Measurements from ENCODE around the gene RNPS1.

Gene RNPS1

DNA sequence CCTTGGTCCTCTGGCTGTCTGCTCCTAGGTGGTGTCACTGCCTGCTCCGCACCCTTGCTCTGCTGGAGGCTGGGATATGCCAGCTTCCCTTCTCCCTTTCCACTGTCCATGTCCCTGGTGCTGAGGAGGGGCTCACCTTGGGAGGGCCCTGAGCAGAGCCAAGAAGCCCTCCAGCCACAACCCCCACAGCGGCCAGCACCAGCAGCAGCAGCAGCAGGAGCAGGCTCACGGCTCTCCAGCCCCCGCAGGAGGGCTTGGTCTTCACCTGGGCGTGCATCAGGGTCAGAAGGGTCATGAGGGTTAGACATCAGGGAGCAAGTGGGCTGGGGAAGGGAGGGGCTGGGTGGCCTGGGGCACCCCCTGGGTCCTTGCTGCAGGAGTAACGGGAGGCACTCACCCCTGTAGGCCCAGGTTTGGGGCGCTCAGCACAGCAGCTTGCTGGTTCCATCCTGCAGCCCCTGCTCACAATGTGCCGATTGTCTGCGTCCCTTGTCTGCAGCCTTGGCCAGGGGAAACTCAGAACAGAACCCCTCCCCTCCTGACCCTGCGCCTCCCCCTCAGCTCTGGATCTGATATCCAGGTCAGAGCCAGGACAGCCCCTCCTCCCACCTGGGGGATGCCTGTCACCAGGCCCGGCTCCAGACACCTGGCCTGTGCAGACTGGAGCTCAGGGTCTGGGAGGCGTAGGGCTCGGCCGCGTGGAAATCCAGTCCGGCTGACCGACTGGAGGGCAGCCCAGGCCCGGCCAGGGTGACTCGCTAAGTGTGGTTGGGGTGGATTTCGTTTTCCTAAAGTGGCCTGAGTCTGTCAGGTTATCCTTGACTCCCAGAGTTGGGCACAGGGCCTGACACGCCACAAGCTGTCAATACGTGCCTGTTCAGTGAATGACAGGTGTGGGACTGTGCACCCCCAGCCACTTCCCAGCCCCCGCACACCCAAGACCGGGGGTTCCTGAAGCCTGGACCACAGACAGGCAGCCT is 57.2 kb downstream of the RNPS1 start, which contains the start of gene BRICD5:
TSS of gene BRICD5 (minus strand) at position 478 of the 980 bp plus-strand sequence. CDS start at position 448, 30 bp downstream.
- DNase-seq: no peak

DNA sequence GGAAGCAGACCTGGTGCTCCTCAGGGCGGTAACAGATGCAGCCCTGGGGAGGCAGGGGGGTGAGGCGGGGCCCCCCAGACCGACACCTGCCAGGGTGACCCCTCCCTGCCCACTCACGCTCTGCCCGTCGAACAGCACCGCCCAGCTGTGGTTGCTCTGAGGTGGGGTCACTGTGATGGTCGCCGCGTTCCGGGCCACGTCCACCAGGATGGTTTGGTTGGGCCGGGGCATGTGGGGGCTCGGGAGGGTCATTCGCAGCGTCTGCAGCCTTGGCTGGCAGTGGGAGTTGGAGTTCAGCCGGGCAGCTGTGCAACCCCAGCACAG is 58.0 kb downstream of the RNPS1 start:
- DNase-seq: no peak

DNA sequence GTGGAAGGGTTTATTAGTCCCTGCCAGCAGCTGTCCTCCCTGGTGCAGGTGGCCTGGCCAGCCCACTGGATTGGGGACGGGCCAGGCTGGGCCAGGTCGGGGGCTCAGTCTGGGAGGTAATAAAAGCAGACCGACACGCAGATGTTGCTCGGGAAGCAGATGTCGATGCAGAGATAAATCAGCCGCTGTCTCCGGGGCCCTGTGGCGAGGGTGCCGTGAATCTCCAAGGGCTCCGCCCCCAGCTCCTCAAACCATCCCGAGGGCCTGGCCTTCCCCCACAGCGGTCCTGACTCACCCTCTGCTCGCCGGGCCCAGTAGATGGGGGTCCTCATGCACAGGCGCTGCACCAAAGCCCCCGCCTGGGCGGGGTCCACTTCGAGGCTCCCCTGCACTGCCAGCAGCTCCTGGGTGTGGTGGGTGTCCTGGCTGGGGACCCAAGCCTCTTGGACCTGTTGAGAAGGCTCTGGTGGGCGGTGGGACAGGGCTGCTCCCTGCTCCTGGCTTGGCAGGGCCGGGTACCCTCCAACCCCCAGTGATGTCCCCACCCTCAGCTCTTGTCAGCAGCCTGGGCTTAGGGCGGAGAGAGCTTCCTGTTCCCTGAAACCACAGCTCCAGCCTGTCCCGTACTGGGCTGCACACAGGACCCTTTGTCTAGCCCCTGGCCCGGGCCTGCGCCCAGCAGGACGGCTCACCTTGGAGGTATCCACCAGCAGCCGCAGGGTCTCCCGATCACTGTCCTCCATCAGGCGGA is 58.5 kb downstream of the RNPS1 start:
- no peak for DNase-seq

DNA sequence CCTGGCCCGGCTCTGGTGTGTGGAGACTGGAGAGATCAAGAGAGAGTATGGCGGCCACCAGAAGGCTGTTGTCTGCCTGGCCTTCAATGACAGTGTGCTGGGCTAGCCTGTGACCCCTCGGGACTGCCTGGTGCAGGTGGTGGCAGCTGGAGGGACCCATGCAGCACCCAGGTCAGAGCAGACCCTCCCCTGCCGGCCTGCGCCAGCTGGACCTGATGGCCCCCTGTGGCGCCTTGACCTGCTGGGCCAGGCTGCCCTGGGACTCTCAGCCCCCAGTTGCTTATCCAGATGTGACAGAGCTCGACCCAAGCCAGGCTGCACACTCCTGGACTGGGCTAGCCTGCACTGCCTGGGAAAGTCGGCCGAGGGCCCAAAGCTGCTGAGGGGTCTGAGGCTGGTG is 59.2 kb downstream of the RNPS1 start:
- no peak for DNase-seq

DNA sequence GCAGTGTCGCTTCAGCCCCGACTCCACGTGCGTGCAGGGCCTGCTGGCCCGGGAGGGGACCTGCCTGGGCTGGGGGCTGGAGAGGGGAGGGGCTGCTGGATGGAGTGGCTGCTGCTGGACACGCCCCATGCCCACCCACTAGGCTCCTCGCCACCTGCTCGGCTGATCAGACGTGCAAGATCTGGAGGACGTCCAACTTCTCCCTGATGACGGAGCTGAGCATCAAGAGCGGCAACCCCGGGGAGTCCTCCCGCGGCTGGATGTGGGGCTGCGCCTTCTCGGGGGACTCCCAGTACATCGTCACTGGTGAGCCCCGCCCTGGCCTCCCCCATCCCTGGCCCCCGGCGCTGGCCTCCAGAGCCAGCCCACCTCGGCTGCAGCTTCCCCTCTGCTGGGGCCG is 59.6 kb downstream of the RNPS1 start:
- DNase-seq: no peak

DNA sequence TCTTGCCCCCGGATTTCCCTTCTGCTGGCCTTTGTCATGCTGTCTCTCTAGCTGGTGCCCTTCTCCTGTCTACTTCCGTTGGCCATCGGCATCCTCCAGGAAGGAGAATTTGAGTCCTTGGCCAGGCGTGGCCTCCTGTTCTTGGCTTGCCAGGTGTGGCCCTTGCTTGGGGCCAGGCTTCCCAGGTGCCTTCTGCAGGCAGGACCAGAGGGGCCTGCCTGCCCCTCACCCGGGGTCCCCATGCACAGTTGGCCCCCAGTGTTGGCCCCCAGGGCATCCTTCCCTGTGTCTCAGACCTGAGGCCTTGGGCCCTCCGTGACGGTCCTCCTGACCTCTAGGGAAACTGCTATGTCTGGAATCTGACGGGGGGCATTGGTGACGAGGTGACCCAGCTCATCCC is 60.1 kb downstream of the RNPS1 start:
- no peak for DNase-seq

DNA sequence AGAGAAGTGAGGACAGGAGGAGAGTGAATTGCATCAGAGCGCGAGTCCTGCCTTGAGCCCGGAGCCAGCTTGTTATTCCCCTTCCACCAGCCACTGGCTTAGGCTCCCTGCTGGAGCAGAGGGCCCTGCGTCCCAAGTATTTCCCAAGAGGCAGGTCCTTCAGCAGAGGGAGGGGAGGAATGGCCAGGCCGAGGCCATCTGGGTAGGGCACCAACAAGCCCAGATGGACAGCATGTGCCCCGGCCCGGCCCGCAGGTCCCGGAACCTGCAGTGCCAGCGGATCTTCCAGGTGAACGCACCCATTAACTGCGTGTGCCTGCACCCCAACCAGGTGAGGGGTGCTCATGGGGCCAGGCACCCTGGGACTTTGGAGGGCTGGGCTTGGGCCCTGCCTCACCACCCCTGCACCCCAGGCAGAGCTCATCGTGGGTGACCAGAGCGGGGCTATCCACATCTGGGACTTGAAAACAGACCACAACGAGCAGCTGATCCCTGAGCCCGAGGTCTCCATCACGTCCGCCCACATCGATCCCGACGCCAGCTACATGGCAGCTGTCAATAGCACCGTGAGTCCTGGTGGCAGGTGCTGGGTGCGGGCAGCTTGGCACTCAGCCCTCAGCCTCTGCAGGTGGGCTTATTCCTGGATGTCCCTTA is 61.0 kb downstream of the RNPS1 start:
- DNase-seq: peak; percentile 37 to 57

DNA sequence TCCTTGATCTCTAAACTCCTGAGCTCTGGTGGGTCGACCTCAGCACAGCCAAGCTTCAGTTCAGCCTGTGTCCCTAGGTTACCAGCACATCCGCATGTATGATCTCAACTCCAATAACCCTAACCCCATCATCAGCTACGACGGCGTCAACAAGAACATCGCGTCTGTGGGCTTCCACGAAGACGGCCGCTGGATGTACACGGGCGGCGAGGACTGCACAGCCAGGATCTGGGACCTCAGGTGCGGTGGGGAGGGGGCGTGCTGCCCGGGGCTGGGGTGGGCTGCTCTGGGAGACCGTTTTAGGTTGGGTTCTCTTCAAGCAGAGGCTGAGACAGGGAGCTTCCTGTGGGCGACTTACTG is 61.5 kb downstream of the RNPS1 start:
- DNase-seq: no peak

DNA sequence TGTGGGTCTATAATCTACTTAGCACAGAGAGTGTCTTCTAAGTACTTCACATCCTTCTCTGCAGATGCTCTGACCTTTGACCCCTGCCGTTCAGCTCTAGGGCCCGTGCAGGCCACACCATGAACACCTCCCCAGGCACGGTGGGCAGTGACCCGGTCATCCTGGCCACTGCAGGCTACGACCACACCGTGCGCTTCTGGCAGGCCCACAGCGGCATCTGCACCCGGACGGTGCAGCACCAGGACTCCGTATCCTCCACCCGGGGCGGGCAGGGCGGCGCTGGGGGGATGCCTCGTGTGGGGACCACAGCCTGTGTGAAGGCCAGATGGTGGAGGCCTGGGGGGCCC is 62.0 kb downstream of the RNPS1 start:
- DNase-seq: no peak

DNA sequence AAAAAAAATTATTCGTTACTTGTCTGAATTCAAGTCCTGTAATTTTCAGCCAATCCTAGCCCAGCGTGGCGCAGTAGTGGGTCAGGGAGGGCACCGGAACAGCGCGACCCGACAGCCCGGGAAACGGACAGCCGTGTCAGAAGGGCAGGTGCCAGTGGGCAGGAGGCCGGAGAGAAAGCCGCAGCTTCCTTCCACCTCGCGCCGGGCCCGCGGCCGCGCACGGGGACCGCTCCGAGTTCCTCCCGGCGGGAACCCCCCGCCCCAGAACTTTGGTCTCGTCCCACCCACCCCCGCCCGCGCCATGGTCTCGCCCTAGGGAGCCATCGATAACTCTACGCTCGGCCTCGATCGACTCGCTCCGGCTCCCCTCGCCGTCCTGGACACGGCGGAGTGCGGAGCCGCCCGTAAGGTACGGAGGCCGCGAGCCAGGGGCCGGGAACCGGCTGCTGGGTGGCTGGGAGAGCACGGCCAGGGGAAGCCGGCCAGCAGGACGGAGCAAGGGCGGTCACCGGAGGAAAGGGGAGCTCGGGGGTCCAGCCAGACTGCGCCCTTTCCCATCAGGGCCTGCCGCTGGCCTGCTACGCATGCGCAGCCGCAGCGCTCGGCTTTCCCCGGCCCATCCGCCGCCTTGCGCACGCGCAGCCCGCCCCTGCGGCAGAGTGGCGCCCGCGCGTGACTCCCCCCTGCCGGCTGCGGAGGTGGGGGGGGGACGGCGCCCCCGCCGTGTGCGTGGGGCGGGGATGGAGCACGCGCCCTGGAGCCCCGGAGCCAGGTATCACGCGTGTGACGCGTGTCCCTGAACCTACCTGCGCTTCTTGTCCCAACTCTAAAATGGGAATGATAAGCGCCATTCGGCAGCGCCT is 62.6 kb downstream of the RNPS1 start, which contains the start of gene MLST8:
TSS of gene MLST8 (plus strand) at position 351 of the 863 bp plus-strand sequence. CDS start 632 bp downstream, outside the sequence.
- DNase-seq: peak; percentile 69 to 90

DNA sequence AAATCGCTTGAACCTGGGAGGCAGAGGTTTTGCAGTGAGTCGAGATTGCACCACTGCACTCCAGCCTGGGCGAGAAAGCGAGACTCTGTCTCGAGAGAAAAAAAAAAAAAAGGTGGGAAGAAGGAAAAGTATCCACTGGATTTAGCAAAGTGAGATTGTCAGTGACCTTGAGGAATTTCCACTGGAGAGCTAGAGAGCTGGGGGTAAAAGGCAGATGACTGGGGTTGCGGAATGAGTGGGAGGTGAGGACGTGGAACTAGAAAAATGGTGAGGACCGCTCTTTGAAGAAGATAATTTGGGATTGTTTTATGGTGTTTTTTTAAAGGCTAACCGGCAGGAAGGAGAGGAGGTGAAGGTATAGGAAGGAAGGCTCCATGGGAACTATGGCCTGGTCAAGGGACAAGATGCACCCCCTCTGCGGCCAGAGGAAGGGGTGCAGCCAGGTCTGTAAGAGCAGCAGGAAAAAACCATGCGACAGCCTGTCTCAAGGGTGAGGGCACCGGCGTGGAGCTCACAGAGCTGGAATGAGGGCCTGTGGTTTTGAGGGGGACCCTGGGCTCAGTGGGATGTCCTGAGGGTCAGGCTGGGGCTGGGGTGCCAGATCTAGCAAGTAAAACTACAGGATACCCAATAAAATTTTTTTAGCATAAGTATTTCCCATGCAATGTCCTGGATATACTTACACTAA is 63.4 kb downstream of the RNPS1 start:
- peak; percentile 19 to 55 for DNase-seq
